Gastrocnemius medialis (tissue), 4 donors: ENCODE data around the gene ADIG.

Experiments used
- CTCF ChIP-seq, 5 experiments: fragments of 450-650 bp in 3 of 5; fragments of 200-600 bp in 2 of 5; sonication (generic) in 2 of 5; IDR thresholded peaks in 4 of 5; conservative IDR thresholded peaks in 1 of 5; 1 replicate in 4 of 5; 2 replicates in 1 of 5; pipeline ENCODE4 v1.5.1; 2016 to 2019; ENCODE audit warnings: antibody characterized with exemption in 5 of 5, mild to moderate bottlenecking in 3 of 5, moderate library complexity in 3 of 5
- POLR2A ChIP-seq, 2 donors: fragments of 450-650 bp; IDR thresholded peaks; one replicate each; pipeline ENCODE4 v1.6.1; 2017; ENCODE audit warnings: antibody characterized with exemption in 2 of 2, mild to moderate bottlenecking in 2 of 2, moderate library complexity in 2 of 2

- no peak for TF ChIP-seq POLR2A (IDR thresholded peaks at IDR 0.05)
- TF ChIP-seq CTCF (IDR thresholded peaks at IDR 0.05 in 4 of 5, conservative IDR thresholded peaks at IDR 0.05 in 1 of 5), result peak; percentile 15 to 74 (median 50)
Observed at GRCh38 chr20:38633577-38634093, 52.6 kb downstream of the ADIG start.
